Right renal cortex interstitium (tissue), 3 donors: Measurements from ENCODE around the gene CENPM. TPM values are rescaled to one million over a fixed set of nuclear protein-coding genes. Genes with fewer than 3 reads are reported as not detected.

ENCODE experiments used
- DNase-seq, 3 donors: peaks; one replicate each; pipeline ENCODE4 v3.0.0-alpha.2; 2013; ENCODE audit warnings: low read depth in 3 of 3, low spot score in 2 of 3
- polyA plus RNA-seq, 3 donors: library from polyadenylated mRNA; unstranded; fragments of 120-200 nt; gene quantifications; one replicate each; pipeline ENCODE4 v1.2.1, GENCODE V29; 2013; ENCODE audit not compliant: insufficient read length in 3 of 3

Gene CENPM
- polyA plus RNA-seq, 3 donors: 9.4 to 12.0 (median 10.9) TPM

DNA sequence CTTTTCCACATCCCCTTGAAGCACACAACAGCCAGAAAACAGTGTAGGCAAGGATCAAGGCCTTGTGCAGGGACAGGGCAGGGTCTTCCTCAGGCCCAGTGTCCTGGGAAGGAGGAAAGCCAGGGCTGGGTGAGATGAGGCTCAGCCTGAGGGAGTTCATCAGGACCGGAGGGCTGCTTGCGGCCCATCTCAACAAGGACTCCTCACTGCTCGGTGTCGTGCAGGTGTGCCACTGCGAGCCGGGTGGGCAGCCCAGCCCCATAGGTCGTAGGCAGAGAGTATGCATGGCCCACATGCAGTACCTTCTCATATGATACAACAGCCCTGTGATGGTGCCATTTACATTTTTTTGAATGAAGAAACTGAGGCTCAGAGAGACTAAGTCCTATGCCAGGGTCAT is 44.9 kb downstream of the CENPM start:
- no peak for DNase-seq

GRCh38 chr22:41900652-41901312 is 46.2 kb downstream of the CENPM start:
- no peak for DNase-seq

DNA sequence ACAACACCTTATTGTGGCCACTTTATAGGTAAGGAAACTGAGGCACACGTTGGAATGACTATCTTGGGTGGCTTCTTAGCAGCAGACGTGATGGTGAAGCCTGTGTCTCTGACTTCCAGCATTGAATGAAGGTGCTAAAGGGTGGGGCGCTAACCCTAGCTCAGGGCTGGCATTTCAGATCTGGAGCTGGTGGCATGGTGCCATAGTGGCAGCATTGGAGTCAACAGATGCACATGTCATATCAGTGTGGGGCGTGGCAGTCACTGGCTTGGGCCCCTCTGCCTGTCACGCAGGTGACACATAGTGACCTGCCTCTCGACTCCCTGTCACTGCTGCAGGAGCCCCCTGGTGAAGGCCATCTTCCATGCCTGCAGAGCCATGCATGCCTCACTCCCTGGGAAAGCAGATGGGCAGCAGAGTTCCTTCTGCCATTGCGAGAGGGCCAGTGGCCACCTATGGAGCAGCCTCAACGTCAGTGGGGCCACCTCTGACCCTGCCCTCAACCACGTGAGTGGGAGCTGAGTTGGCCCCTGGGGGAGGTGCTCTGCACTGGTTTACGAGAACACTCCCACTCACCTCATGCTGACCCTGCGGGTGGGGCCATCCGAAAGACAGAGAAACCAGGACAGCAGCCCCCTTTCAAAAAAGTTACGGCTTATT is 46.8 kb downstream of the CENPM start:
- no peak for DNase-seq

- DNase-seq: no peak
Observed at GRCh38 chr22:41899110-41899509, 47.8 kb downstream of the CENPM start.

GRCh38 chr22:41898645-41899044 is 48.3 kb downstream of the CENPM start:
- DNase-seq: no peak

GRCh38 chr22:41893591-41894375 is 53.2 kb downstream of the CENPM start:
- no peak for DNase-seq

DNA sequence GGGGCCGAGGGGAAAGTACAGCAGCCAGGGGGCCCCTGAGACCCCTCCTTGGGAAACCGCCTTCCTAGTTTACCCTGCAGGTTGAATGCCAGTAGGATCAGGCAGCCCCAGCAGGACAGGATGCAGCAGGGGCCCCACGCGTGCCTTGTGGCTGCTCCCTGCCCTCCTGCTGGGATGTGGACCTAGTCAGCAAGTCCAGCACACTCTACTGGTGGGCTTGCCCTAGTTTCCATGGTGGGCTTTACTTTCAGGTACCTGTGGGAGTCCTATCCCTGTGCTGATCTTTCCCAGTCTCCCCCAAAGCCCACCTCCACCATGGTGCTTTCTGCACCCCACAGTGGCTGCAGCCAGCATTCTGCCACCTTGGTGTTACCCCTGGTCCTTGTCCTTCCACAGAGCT is 54.2 kb downstream of the CENPM start:
- no peak for DNase-seq

DNA sequence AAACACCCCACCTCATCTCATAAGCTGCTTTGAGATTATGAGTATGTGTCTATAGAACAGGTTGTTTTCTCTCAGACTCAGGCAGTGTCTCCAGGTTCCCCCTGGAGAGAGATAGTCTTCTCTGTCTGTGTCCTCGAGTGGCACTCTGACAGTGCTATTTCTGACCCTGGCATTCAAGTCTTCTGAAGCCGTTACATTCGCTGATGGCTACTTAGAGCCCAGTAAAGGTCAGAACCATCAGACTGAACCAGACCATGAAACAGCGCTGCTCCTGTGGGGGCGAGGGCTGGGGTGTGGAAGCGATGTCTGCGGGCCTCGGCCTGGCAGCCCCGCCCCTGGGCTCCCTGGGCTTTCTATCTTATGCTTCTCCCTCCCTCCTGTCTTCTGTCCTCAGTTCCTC is 55.5 kb downstream of the CENPM start:
- no peak for DNase-seq

Other genes starting within 250 kb of the CENPM start
- gene MEI1, start 247.6 kb downstream of the CENPM start, polyA plus RNA-seq: 1 to 10 TPM; 1.9 to 2.7 (median 2.4) TPM
- 1 to 10 TPM; 7.7 to 9.1 (median 8.1) TPM for gene CCDC134, start 146.5 kb downstream of the CENPM start, polyA plus RNA-seq
- gene SREBF2, start 114.0 kb downstream of the CENPM start, polyA plus RNA-seq: 10 to 100 TPM; 85.5 to 93.2 (median 90.2) TPM
- under 1 TPM; 0.22 to 0.42 (median 0.25) TPM for gene SHISA8, start 32.1 kb downstream of the CENPM start, polyA plus RNA-seq
- gene TNFRSF13C, start 20.3 kb downstream of the CENPM start, polyA plus RNA-seq: 1 to 10 TPM in 2 of 3 donors, under 1 TPM in 1; 0.94 to 1.3 (median 1.1) TPM
- gene SEPTIN3, start 22.3 kb upstream of the CENPM start, polyA plus RNA-seq: 1 to 10 TPM; 5.7 to 7.2 (median 6.9) TPM
- gene WBP2NL, start 51.6 kb upstream of the CENPM start, polyA plus RNA-seq: 1 to 10 TPM; 3.2 to 3.4 (median 3.4) TPM
- gene NAGA, start 123.7 kb upstream of the CENPM start, polyA plus RNA-seq: 10 to 100 TPM; 22.9 to 27.3 (median 25.1) TPM
- gene PHETA2, start 127.1 kb upstream of the CENPM start, polyA plus RNA-seq: 10 to 100 TPM in 2 of 3 donors, 1 to 10 TPM in 1; 9.8 to 10.3 (median 10.1) TPM
- 100 to 1,000 TPM in 2 of 3 donors, 10 to 100 TPM in 1; 67.7 to 129 (median 100) TPM for gene SMDT1, start 132.5 kb upstream of the CENPM start, polyA plus RNA-seq
- gene NDUFA6, start 143.6 kb upstream of the CENPM start, polyA plus RNA-seq: 100 to 1,000 TPM; 119 to 121 (median 120) TPM
- 1 to 10 TPM; 1.9 to 3.4 (median 2.1) TPM for gene CYP2D6, start 183.7 kb upstream of the CENPM start, polyA plus RNA-seq